IgD-negative memory B cell (primary cell): ENCODE measurements around the gene MYO3B. TPM values are rescaled to one million over a fixed set of nuclear protein-coding genes. Genes with fewer than 3 reads are reported as not detected.
"Not testable (repeated sequence)": the region's sequence is repeated elsewhere in the genome, so short reads cannot be mapped to it uniquely, and the experiment has no call there.

ENCODE experiments used
- H3K27ac Mint-ChIP-seq, 3 donors: one replicate each; pipeline ENCODE4 v1.8.0; 2020 to 2022; ENCODE audit warnings: mild to moderate bottlenecking in 3 of 3, mixed read lengths in 3 of 3, moderate library complexity in 1 of 3
- H3K27me3 Mint-ChIP-seq: one replicate; pipeline ENCODE4 v1.8.0; 2021; ENCODE audit warnings: mixed read lengths
- H3K36me3 Mint-ChIP-seq: one replicate; pipeline ENCODE4 v1.8.0; 2020; ENCODE audit warnings: mild to moderate bottlenecking, mixed read lengths
- H3K4me1 Mint-ChIP-seq, 3 donors: one replicate each; pipeline ENCODE4 v1.8.0; 2020 to 2022; ENCODE audit warnings: mixed read lengths in 3 of 3, mild to moderate bottlenecking in 1 of 3
- H3K4me3 Mint-ChIP-seq, 4 donors: one replicate each; pipeline ENCODE4 v1.8.0; 2020 to 2022; ENCODE audit warnings: mild to moderate bottlenecking in 4 of 4, mixed read lengths in 4 of 4, moderate library complexity in 3 of 4
- H3K9me3 Mint-ChIP-seq, 3 donors: one replicate each; pipeline ENCODE4 v1.8.0; 2020 to 2021; ENCODE audit warnings: mixed read lengths in 3 of 3, mild to moderate bottlenecking in 1 of 3
- polyA plus RNA-seq: library from polyadenylated mRNA; unstranded; fragments of 300-500 nt; fragmentation: Illumina TruSeq; gene quantifications from one replicate; pipeline ENCODE4 v1.2.3, GENCODE V29; 2021

MYO3B gene
- polyA plus RNA-seq, 1 donor from 2014 or later = 0.23 TPM

- not testable (repeated sequence) for H3K9me3 Mint-ChIP-seq, H3K27me3 Mint-ChIP-seq, H3K27ac Mint-ChIP-seq, H3K4me1 Mint-ChIP-seq, H3K36me3 Mint-ChIP-seq, H3K4me3 Mint-ChIP-seq
Measured at GRCh38 chr2:170434396-170434795, 256.4 kb downstream of the MYO3B start.

GRCh38 chr2:170434900-170435621 lies 257.1 kb downstream of the MYO3B start:
- Mint-ChIP-seq H3K4me1 (no peaks in the 10 kb centered on the region), H3K27ac (no peak overlapping the region), H3K4me3 (no peak overlapping the region), H3K27me3 (peaks cover 6% of the 10 kb centered on the region), H3K36me3 (no peaks in the 10 kb centered on the region), H3K9me3 (no peaks in the 10 kb centered on the region)

GRCh38 chr2:170436077-170436943 lies 258.4 kb downstream of the MYO3B start:
- no peak overlapping the region for H3K27ac Mint-ChIP-seq

GRCh38 chr2:170446078-170446477 lies 268.1 kb downstream of the MYO3B start:
- Mint-ChIP-seq H3K4me3 (no peak overlapping the region), H3K27me3 (no peaks in the 10 kb centered on the region), H3K9me3 (peaks cover 0 to 10% (median 0%) of the 10 kb centered on the region in 3 donors), H3K36me3 (peaks cover 2% of the 10 kb centered on the region), H3K27ac (no peak overlapping the region), H3K4me1 (no peaks in the 10 kb centered on the region)

More at GRCh38 chr2:170436077-170436943, 258.4 kb downstream of the MYO3B start:
- peaks cover 8% of the 10 kb centered on the region for H3K27me3 Mint-ChIP-seq
- no peaks in the 10 kb centered on the region for H3K36me3 Mint-ChIP-seq
- H3K4me3 Mint-ChIP-seq = no peak overlapping the region
- H3K9me3 Mint-ChIP-seq = peaks cover 0 to 3% (median 0%) of the 10 kb centered on the region in 3 donors
- H3K4me1 Mint-ChIP-seq = no peaks in the 10 kb centered on the region

- Mint-ChIP-seq H3K4me3 (no peak overlapping the region), H3K27me3 (no peaks in the 10 kb centered on the region), H3K36me3 (peaks cover 2% of the 10 kb centered on the region), H3K4me1 (no peaks in the 10 kb centered on the region), H3K27ac (no peak overlapping the region), H3K9me3 (peaks cover 0 to 3% (median 0%) of the 10 kb centered on the region in 3 donors)
Measured at GRCh38 chr2:170449034-170449433, 271.1 kb downstream of the MYO3B start.

- Mint-ChIP-seq H3K27me3 (peaks cover 2% of the 10 kb centered on the region), H3K9me3 (peaks cover 0 to 3% (median 1%) of the 10 kb centered on the region in 3 donors), H3K36me3 (no peaks in the 10 kb centered on the region), H3K4me1 (no peaks in the 10 kb centered on the region), H3K4me3 (peak overlapping the region in 1 of 4 donors; percentile 33), H3K27ac (no peak overlapping the region)
Measured at GRCh38 chr2:170454471-170455372, 276.8 kb downstream of the MYO3B start.

- Mint-ChIP-seq H3K27me3 (peaks cover 2% of the 10 kb centered on the region), H3K27ac (peak overlapping the region in 1 of 3 donors; percentile 1), H3K9me3 (peaks cover 0 to 2% (median 1%) of the 10 kb centered on the region in 3 donors), H3K36me3 (no peaks in the 10 kb centered on the region), H3K4me1 (no peaks in the 10 kb centered on the region), H3K4me3 (no peak overlapping the region)
Measured at GRCh38 chr2:170455617-170456426, 277.9 kb downstream of the MYO3B start.

- H3K36me3 Mint-ChIP-seq = no peaks in the 10 kb centered on the region
- no peak overlapping the region for H3K27ac Mint-ChIP-seq
- peaks cover 2% of the 10 kb centered on the region for H3K27me3 Mint-ChIP-seq
- H3K4me3 Mint-ChIP-seq = no peak overlapping the region
- H3K9me3 Mint-ChIP-seq = peaks cover 0 to 1% (median 0%) of the 10 kb centered on the region in 3 donors
- no peaks in the 10 kb centered on the region for H3K4me1 Mint-ChIP-seq
Measured at GRCh38 chr2:170456914-170457313, 279.0 kb downstream of the MYO3B start.

GRCh38 chr2:170457742-170458141 lies 279.8 kb downstream of the MYO3B start:
- H3K4me3 Mint-ChIP-seq = no peak overlapping the region

GRCh38 chr2:170461889-170462288 lies 283.9 kb downstream of the MYO3B start:
- H3K27ac Mint-ChIP-seq = no peak overlapping the region
- no peaks in the 10 kb centered on the region for H3K4me1 Mint-ChIP-seq
- no peaks in the 10 kb centered on the region for H3K36me3 Mint-ChIP-seq
- H3K27me3 Mint-ChIP-seq = peaks cover 2% of the 10 kb centered on the region
- no peak overlapping the region for H3K4me3 Mint-ChIP-seq
- peaks cover 0 to 1% (median 0%) of the 10 kb centered on the region in 3 donors for H3K9me3 Mint-ChIP-seq

More at GRCh38 chr2:170457742-170458141, 279.8 kb downstream of the MYO3B start:
- no peaks in the 10 kb centered on the region for H3K36me3 Mint-ChIP-seq
- H3K9me3 Mint-ChIP-seq = peaks cover 0 to 1% (median 0%) of the 10 kb centered on the region in 3 donors
- H3K27me3 Mint-ChIP-seq = peaks cover 2% of the 10 kb centered on the region
- H3K4me1 Mint-ChIP-seq = no peaks in the 10 kb centered on the region
- H3K27ac Mint-ChIP-seq = no peak overlapping the region

GRCh38 chr2:170462433-170463205 lies 284.7 kb downstream of the MYO3B start:
- no peaks in the 10 kb centered on the region for H3K4me1 Mint-ChIP-seq
- no peaks in the 10 kb centered on the region for H3K36me3 Mint-ChIP-seq
- peaks cover 2% of the 10 kb centered on the region for H3K27me3 Mint-ChIP-seq
- no peak overlapping the region for H3K4me3 Mint-ChIP-seq
- peaks cover 0 to 1% (median 0%) of the 10 kb centered on the region in 3 donors for H3K9me3 Mint-ChIP-seq
- no peak overlapping the region for H3K27ac Mint-ChIP-seq

GRCh38 chr2:170463206-170463537 lies 285.2 kb downstream of the MYO3B start:
- H3K36me3 Mint-ChIP-seq = no peaks in the 10 kb centered on the region
- no peak overlapping the region for H3K27ac Mint-ChIP-seq
- no peak overlapping the region for H3K4me3 Mint-ChIP-seq
- no peaks in the 10 kb centered on the region for H3K4me1 Mint-ChIP-seq
- H3K27me3 Mint-ChIP-seq = peaks cover 2% of the 10 kb centered on the region
- peaks cover 0 to 1% (median 0%) of the 10 kb centered on the region in 3 donors for H3K9me3 Mint-ChIP-seq

- H3K4me1 Mint-ChIP-seq = no peaks in the 10 kb centered on the region
Measured at GRCh38 chr2:170464268-170464667, 286.3 kb downstream of the MYO3B start.

More at GRCh38 chr2:170464268-170464667, 286.3 kb downstream of the MYO3B start:
- no peaks in the 10 kb centered on the region for H3K36me3 Mint-ChIP-seq
- no peaks in the 10 kb centered on the region for H3K27me3 Mint-ChIP-seq
- no peak overlapping the region for H3K4me3 Mint-ChIP-seq
- H3K9me3 Mint-ChIP-seq = peaks cover 0 to under 1% (median 0%) of the 10 kb centered on the region in 3 donors
- no peak overlapping the region for H3K27ac Mint-ChIP-seq
